Lower lobe of right lung (tissue), 2 donors: Measurements from ENCODE around the gene CHAC1. TPM values are rescaled to one million over a fixed set of nuclear protein-coding genes. Genes with fewer than 3 reads are reported as not detected.
A peak's percentile ranks its signal among the peaks of the same experiment; 100 is the strongest.

Experiments
- ATAC-seq, 2 donors: fragments of 200-7000 bp; cut with Tn5 transposase; one replicate each; pipeline ENCODE4 v1.9.1; 2020 to 2022; ENCODE audit warnings: mild to moderate bottlenecking in 2 of 2, moderate library complexity in 2 of 2
- DNase-seq: peaks from one replicate; pipeline ENCODE4 v3.0.0-alpha.2; 2020
- H3K27ac ChIP-seq: fragments of 200-600 bp; one replicate; pipeline ENCODE4 v1.8.0; 2022
- H3K27me3 ChIP-seq: fragments of 200-600 bp; one replicate; pipeline ENCODE4 v1.8.0; 2022; ENCODE audit warnings: low read depth
- H3K36me3 ChIP-seq: fragments of 200-600 bp; one replicate; pipeline ENCODE4 v1.8.0; 2022; ENCODE audit warnings: mild to moderate bottlenecking
- H3K4me1 ChIP-seq: fragments of 200-600 bp; one replicate; pipeline ENCODE4 v1.8.0; 2022
- H3K4me3 ChIP-seq: fragments of 200-600 bp; one replicate; pipeline ENCODE4 v1.8.0; 2022; ENCODE audit warnings: mild to moderate bottlenecking
- H3K9me3 ChIP-seq: fragments of 200-600 bp; one replicate; pipeline ENCODE4 v1.8.0; 2022
- CTCF ChIP-seq: fragments of 200-600 bp; IDR thresholded peaks from one replicate; pipeline ENCODE4 v1.8.0; 2022; ENCODE audit warnings: antibody characterized with exemption, mild to moderate bottlenecking
- intact Hi-C: fragments of 100-400 bp; cut with DNase I; formaldehyde crosslinking; loops from one replicate; pipeline ENCODE4 v1.11.0; 2022
- total RNA-seq: library from RNA; stranded (reverse); fragmentation: NEBNext Ultra II Directional; extraction: Animal tissue kit (Norgen Biotek cat#: 25700); gene quantifications from one replicate; pipeline ENCODE4 v1.2.1, GENCODE V29; 2021
- donor health status: DM: no; HTN: yes; CAD: no; lungs with severe emphysema.

CHAC1 gene
- total RNA-seq, 1 donor from 2014 or later = 1.8 TPM

- Histone ChIP-seq H3K4me3 (no peak overlapping the region), H3K36me3 (peaks cover 16% of the 10 kb centered on the region), H3K27ac (peak overlapping the region; percentile 95), H3K27me3 (no peaks in the 10 kb centered on the region), H3K9me3 (no peaks in the 10 kb centered on the region), H3K4me1 (peaks cover 80% of the 10 kb centered on the region)
- intact Hi-C loops = no loop called here
- TF ChIP-seq CTCF = no peak
- DNase-seq = no peak
- no peak for ATAC-seq
Observed at GRCh38 chr15:40908095-40908494, 45.2 kb upstream of the CHAC1 start.

- peak overlapping the region; percentile 14 for H3K27ac ChIP-seq
- H3K4me3 ChIP-seq = no peak overlapping the region
- no peak for ATAC-seq
- H3K36me3 ChIP-seq = peaks cover 2% of the 10 kb centered on the region
- TF ChIP-seq CTCF = no peak
- peaks cover 61% of the 10 kb centered on the region for H3K4me1 ChIP-seq
- DNase-seq = peak; percentile 77
- H3K27me3 ChIP-seq = no peaks in the 10 kb centered on the region
- H3K9me3 ChIP-seq = no peaks in the 10 kb centered on the region
- intact Hi-C loops = no loop called here
Observed at GRCh38 chr15:40909662-40910630, 43.3 kb upstream of the CHAC1 start.

- Histone ChIP-seq H3K4me3 (no peak overlapping the region), H3K9me3 (no peaks in the 10 kb centered on the region), H3K27ac (peak overlapping the region; percentile 13), H3K4me1 (peaks cover 57% of the 10 kb centered on the region), H3K36me3 (no peaks in the 10 kb centered on the region), H3K27me3 (no peaks in the 10 kb centered on the region)
- ATAC-seq (no peak), DNase-seq (no peak)
- TF ChIP-seq CTCF = no peak
- intact Hi-C loops = no loop called here
Observed at GRCh38 chr15:40911141-40911540, 42.1 kb upstream of the CHAC1 start.

- peak overlapping the region; percentile 13 for H3K27ac ChIP-seq
- intact Hi-C loops = no loop called here
- H3K9me3 ChIP-seq = no peaks in the 10 kb centered on the region
- H3K27me3 ChIP-seq = no peaks in the 10 kb centered on the region
- no peak for DNase-seq
- peaks cover 52% of the 10 kb centered on the region for H3K4me1 ChIP-seq
- H3K36me3 ChIP-seq = no peaks in the 10 kb centered on the region
- no peak for ATAC-seq
- no peak for TF ChIP-seq CTCF
- H3K4me3 ChIP-seq = no peak overlapping the region
Observed at GRCh38 chr15:40911693-40912092, 41.6 kb upstream of the CHAC1 start.

GRCh38 chr15:40912478-40912877 lies 40.8 kb upstream of the CHAC1 start:
- no peak for DNase-seq
- no peak overlapping the region for H3K4me3 ChIP-seq
- TF ChIP-seq CTCF = no peak
- ATAC-seq = no peak
- no peaks in the 10 kb centered on the region for H3K9me3 ChIP-seq
- H3K4me1 ChIP-seq = peaks cover 50% of the 10 kb centered on the region
- intact Hi-C loops = no loop called here
- no peaks in the 10 kb centered on the region for H3K36me3 ChIP-seq
- H3K27me3 ChIP-seq = no peaks in the 10 kb centered on the region
- no peak overlapping the region for H3K27ac ChIP-seq
